Adrenal gland (tissue), 5 donors: ENCODE results near the gene ATF7.

ENCODE experiments used
- POLR2A ChIP-seq, 2 donors: fragments of 450-650 bp; IDR thresholded peaks; one replicate each; pipeline ENCODE4 v1.6.1; 2017; ENCODE audit warnings: antibody characterized with exemption in 2 of 2, mild to moderate bottlenecking in 2 of 2, moderate library complexity in 1 of 2
- TF ChIP-seq, protein P1 (sequence below), 6 experiments: fragments of 450-650 bp in 4 of 6; fragments of 200-600 bp in 2 of 6; sonication (generic) in 1 of 6; IDR thresholded peaks; 1 replicate in 5 of 6; 2 replicates in 1 of 6; pipeline versions ENCODE4 v1.5.1 to v1.8.0; 2016 to 2021; ENCODE audit warnings: antibody characterized with exemption in 6 of 6, mild to moderate bottlenecking in 2 of 6, moderate library complexity in 1 of 6
- donor health status: DM: no; HTN: no; CAD: no.

DNA sequence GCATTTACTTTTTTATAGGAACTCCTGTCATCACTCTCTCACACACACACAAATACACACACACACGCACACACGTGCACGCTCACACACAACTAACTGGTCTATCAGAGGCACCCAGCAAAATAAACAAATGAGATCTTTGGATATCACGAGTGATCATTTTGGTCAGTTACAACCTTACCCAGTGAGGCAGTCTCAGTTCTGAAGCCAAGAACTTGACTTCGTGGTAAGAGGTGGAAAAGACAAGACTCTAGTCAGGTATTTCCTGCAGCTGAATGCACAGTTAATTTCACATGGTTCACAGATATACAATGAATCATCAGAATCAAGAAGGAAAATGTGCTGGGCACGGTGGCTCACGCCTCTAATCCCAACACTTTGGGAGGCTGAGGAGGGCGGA is 39.4 kb downstream of the ATF7 start:
- TF ChIP-seq, protein P1, sequence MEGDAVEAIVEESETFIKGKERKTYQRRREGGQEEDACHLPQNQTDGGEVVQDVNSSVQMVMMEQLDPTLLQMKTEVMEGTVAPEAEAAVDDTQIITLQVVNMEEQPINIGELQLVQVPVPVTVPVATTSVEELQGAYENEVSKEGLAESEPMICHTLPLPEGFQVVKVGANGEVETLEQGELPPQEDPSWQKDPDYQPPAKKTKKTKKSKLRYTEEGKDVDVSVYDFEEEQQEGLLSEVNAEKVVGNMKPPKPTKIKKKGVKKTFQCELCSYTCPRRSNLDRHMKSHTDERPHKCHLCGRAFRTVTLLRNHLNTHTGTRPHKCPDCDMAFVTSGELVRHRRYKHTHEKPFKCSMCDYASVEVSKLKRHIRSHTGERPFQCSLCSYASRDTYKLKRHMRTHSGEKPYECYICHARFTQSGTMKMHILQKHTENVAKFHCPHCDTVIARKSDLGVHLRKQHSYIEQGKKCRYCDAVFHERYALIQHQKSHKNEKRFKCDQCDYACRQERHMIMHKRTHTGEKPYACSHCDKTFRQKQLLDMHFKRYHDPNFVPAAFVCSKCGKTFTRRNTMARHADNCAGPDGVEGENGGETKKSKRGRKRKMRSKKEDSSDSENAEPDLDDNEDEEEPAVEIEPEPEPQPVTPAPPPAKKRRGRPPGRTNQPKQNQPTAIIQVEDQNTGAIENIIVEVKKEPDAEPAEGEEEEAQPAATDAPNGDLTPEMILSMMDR (IDR thresholded peaks at IDR 0.05): no peak
- no peak for TF ChIP-seq POLR2A (IDR thresholded peaks at IDR 0.05)
